ENCODE results near the gene RWDD4.

DNA sequence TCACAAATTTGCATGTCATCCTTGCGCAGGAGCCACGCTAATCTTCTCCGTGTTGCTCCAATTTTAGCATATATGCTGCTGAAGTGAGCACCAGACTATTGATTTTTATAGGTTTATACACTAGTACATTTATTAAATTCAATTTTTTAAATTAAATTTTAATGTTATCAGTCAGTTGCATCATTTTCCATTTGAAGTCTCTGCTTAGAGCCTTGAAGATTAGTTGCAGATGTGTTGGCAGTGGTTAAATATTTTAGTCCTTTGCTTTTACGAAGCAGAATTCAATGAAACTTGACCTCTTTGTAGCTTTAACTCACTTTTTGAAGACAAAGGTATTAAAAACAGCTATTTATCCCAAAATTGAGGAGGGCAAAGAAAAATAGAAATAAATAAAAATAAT lies 16.6 kb upstream of the RWDD4 start:
- TF ChIP-seq, protein P1, sequence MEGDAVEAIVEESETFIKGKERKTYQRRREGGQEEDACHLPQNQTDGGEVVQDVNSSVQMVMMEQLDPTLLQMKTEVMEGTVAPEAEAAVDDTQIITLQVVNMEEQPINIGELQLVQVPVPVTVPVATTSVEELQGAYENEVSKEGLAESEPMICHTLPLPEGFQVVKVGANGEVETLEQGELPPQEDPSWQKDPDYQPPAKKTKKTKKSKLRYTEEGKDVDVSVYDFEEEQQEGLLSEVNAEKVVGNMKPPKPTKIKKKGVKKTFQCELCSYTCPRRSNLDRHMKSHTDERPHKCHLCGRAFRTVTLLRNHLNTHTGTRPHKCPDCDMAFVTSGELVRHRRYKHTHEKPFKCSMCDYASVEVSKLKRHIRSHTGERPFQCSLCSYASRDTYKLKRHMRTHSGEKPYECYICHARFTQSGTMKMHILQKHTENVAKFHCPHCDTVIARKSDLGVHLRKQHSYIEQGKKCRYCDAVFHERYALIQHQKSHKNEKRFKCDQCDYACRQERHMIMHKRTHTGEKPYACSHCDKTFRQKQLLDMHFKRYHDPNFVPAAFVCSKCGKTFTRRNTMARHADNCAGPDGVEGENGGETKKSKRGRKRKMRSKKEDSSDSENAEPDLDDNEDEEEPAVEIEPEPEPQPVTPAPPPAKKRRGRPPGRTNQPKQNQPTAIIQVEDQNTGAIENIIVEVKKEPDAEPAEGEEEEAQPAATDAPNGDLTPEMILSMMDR (IDR thresholded peaks at IDR 0.05) = no peak
- no peak for TF ChIP-seq POLR2A (IDR thresholded peaks at IDR 0.05)

All from uterus (tissue), 2 donors.